ENCODE data around the gene TSG101.

The TSG101 gene

GRCh38 chr11:18492888-18493287 lies 33.9 kb downstream of the TSG101 start:
- DNase-seq = no peak

GRCh38 chr11:18491924-18492323 lies 34.8 kb downstream of the TSG101 start:
- no peak for DNase-seq

DNA sequence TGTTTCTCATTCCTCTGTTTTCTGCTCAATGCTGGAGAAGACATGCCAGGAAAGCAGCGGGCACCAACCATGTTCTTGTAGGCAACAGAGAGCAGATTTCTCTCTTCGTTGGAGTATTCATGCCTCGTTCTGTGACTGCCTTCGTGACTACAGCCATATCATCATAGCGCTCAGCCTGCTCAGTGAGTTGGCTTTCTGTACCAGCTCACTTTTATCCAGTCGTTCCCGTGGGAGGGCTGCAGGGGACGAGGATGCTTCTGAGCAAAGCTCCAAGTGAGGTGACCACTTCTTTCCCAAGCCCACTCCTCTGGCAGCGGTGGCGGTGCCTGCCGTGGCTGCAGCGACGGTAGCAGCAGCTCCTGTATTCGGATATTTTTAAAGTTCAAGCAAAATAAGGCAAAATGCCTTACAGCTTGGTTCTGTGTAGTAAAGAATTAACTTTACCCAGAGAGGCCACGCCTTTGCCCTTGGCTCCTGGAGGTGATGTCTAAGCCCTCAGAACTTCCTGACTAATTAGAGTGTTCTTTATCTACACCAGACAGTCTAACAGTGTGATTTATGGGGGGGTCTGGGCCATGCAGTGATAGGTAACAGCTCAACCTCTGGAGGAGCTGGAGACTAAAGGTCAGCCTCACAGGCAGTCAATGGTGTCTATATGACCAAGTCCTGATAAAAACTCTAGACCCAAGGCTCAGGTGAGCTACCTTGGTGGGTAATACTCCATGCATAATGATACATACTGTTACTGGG lies 35.8 kb downstream of the TSG101 start:
- DNase-seq = no peak

DNA sequence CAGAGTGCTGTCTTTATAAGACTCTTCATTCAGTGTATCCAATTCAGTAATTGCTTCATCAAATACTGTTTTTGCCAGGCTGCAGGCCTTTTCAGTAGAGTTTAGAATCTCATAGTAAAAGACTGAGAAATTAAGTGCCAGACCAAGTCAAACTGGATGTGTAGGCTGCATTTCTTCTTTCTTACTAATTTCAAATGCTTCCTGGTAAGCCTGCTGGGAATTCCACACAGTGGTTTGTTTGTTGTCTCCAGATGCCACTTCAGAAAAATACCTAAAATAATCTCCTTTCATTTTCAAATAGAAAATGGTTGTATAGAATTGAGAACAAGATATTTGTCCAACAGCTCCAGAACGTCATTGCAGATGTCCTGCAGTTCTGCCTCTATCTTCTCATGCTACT lies 36.4 kb downstream of the TSG101 start:
- DNase-seq = no peak

DNA sequence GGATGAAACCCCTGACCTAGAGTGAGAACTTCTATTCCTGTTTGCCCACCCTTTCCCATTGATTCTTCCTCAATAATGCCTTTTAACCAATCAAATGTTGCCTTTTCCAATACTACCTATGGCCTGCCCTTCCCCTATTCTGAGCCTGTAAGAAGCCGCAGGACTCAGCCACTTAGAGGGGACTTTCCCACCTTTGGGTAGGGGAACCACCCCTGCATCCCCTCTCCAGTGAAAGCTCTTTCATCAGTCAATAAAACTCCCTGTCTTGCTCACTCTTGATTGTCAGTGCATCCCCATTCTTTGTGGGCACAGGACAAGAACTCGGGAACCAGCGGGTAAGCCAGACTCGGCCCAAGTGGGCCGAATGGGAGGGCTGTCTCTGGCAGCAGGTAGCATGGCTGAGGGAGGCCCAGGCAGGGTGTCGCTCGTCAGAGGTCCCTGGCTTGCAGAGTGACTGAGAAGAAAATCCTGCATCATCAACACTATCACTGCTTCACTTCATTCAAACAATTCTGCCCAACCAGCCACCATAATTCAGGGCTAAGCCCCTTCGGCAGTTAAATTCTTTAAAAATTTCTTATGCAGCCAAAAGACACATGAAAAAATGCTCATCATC lies 40.7 kb downstream of the TSG101 start:
- no peak for DNase-seq

- DNase-seq = no peak
Observed at GRCh38 chr11:18479063-18479462, 47.7 kb downstream of the TSG101 start.

DNA sequence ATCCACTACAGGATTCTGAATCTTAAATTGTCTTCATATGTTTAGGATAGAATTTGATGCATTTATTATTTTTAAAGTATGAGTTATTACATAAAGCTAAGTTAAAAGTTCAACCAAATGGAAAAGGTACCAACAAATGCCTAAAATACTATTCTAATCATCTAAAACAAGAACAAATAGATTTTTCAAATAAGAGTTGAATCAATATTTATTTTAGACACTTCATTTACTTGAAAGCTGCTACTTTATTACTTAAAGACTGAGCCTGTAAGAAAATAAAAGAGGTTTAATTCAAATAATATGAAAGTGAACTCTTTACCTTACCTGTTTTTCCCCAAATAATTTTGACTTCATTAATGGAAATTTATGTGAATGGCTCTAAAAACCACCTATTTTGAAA lies 54.2 kb downstream of the TSG101 start:
- DNase-seq = no peak

- no peak for DNase-seq
Observed at GRCh38 chr11:18471995-18472394, 54.7 kb downstream of the TSG101 start.

DNA sequence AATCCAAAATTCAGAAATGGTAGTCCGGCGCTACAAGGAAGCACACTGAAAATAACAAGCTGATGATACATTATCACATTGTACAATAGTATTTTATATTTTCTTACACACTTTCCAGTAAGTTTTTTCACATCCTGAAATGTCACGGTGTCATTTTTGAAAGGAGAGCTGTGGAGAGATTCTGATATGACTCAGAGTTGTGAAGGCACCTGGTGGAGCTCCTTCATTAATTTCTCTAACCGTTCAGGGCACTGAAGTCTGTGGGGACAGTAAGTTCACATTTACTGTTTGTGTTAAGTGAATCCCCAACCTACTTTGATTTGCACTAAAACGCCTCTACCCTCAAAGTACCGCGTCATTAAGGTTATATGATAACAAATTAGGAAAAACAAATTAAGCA lies 57.8 kb downstream of the TSG101 start:
- no peak for DNase-seq

GRCh38 chr11:18468059-18468458 lies 58.7 kb downstream of the TSG101 start:
- no peak for DNase-seq

- DNase-seq = no peak
Observed at GRCh38 chr11:18466402-18466801, 60.3 kb downstream of the TSG101 start.

DNA sequence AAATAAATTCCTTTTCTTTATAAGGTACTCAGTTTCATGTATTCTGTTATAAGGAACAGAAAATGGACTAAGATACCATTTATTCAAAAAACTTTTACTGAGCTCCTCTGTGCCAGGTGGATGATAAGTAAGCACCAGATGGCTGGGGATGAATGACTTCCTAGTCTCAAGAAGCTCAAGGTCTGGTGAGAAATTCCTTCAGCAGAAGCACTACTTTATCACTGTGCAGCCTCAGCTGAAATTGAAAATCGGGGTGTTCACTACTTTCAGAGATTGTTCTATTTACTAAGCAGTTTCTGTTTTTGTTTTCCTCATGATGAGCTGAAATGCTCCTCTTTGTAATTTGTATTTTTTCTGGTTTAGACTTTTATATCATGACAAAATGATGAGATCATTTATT lies 63.3 kb downstream of the TSG101 start:
- no peak for DNase-seq

- DNase-seq = no peak
Observed at GRCh38 chr11:18461909-18462308, 64.8 kb downstream of the TSG101 start.

- DNase-seq = no peak
Observed at GRCh38 chr11:18459634-18460033, 67.1 kb downstream of the TSG101 start.

GRCh38 chr11:18457450-18457849 lies 69.3 kb downstream of the TSG101 start:
- no peak for DNase-seq

- no peak for DNase-seq
Observed at GRCh38 chr11:18455686-18456372, 70.9 kb downstream of the TSG101 start, which contains the start of gene LDHAL6A. Gene LDHAL6A (plus strand): TSS chr11:18455856. CDS start chr11:18456681, 825 bp downstream.

DNA sequence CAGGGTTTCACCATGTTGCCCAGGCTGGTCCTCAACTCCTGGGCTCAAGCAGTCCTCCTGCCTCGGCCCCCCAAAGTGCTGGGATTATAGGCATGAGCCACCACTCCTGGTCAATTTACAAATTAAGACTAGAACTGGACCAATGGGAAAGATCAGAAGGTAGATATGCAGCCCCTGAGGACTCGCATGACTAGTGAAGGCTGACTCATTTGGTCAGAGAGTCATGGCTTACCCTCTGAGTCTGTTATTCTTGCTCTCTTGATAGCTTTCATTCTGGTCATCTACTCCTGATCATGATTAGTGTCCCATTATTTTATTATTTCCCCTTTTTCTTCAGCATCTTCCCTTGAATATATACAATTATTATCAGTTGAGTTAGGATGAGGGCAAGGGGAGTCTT lies 73.8 kb downstream of the TSG101 start:
- peak; percentile 39 for DNase-seq

DNA sequence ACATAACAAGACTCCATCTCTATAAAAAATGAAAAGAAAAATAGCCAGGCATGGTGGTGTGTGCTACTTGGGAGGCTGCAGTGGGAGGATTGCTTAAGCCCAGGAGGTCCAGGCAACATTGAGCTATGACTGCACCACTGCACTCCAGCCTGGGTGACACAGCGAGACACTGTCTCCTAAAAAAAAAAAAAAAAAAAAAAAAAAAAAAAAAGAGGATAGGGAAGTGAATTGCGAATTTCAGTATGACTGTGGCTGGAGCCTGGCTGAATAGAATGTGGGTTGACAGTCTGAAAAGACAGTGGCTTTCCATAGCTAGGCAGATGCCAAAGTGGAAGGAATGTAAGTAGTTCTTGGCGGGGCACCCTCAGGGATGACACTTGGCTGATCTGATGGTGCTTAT lies 77.5 kb downstream of the TSG101 start:
- no peak for DNase-seq

DNA sequence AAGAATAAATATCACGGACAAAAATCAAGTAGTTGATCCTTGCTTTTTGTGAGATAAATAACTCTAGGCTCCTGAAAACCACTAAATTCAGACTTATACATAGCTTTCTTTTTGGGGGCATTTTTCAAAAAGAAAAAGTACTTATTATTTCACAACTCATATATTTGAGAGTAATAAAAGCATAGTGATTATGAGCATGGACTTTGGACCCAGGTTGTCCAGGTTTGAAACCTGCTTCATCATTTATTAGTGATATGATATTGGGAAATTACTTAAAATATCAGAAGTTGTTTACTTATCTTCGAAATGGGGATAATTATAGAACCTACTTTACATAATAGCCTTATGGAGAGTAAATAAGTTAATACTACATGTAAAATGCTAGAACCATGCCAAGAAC lies 88.1 kb downstream of the TSG101 start:
- no peak for DNase-seq

Data from fibroblast of skin of back (primary cell).